Panc1 (cell line): ENCODE measurements around the gene FETUB. TPM values are rescaled to one million over a fixed set of nuclear protein-coding genes. Genes with fewer than 3 reads are reported as not detected.

Experiments
- ATAC-seq: fragments of 200-7000 bp; cut with Tn5 transposase; 2 replicates; pipeline ENCODE4 v1.9.1; 2020; ENCODE audit warnings: mild to moderate bottlenecking, moderate library complexity
- BruUV-seq: library from RNA; stranded (reverse); fragments of 400-500 nt; replicated peaks from 2 replicates; lab custom pipeline; 2021; lab: Mats Ljungman, UMichigan
- CTCF ChIA-PET: fragments of 300-600 bp; sonication (Branson Sonifier 250); formaldehyde crosslinking; loops from one replicate; lab custom pipeline; 2022; ENCODE audit warnings: antibody characterized with exemption; lab: Charles Lee
- POLR2A ChIA-PET: fragments of 300-600 bp; sonication (Branson Sonifier 250); formaldehyde crosslinking; loops from one replicate; lab custom pipeline; 2022; ENCODE audit warnings: antibody characterized with exemption; lab: Charles Lee
- DNase-seq: peaks from one replicate; pipeline ENCODE4 v3.0.0-alpha.2; 2010; ENCODE audit warnings: low read depth, low spot score
- H3K27ac ChIP-seq: 2 replicates; pipeline ENCODE4 v1.5.1; 2011; ENCODE audit warnings: mild to moderate bottlenecking, low read length, inconsistent platforms
- H3K27me3 ChIP-seq: fragments of 200-500 bp; sonication (Bioruptor generic); 2 replicates; pipeline ENCODE4 v1.6.0; 2014; ENCODE audit warnings: low read length, inconsistent platforms; ENCODE audit not compliant: control insufficient read depth, insufficient read depth
- H3K36me3 ChIP-seq: fragments of 200-500 bp; sonication (Bioruptor generic); 2 replicates; pipeline ENCODE4 v1.5.1; 2014; ENCODE audit warnings: inconsistent platforms, mild to moderate bottlenecking, low read length, moderate library complexity; ENCODE audit not compliant: control insufficient read depth, insufficient read depth
- H3K4me1 ChIP-seq: 2 replicates; pipeline ENCODE4 v1.5.1; 2011; ENCODE audit warnings: inconsistent platforms, mild to moderate bottlenecking, low read length, moderate library complexity; ENCODE audit not compliant: control insufficient read depth, insufficient read depth
- H3K4me3 ChIP-seq, 2 experiments: 2 replicates each; pipeline ENCODE4 v1.5.1; 2011 to 2012; ENCODE audit warnings: low read depth in 2 of 2, low read length in 2 of 2, mild to moderate bottlenecking in 2 of 2, inconsistent platforms in 1 of 2, moderate library complexity in 1 of 2
- H3K9me3 ChIP-seq: fragments of 200-500 bp; sonication (Bioruptor generic); 2 replicates; pipeline ENCODE4 v1.5.1; 2014; ENCODE audit warnings: low read depth, mild to moderate bottlenecking, inconsistent platforms, low read length, moderate library complexity; ENCODE audit not compliant: control insufficient read depth, insufficient read depth
- CTCF ChIP-seq: fragments of 450-650 bp; IDR thresholded peaks from 2 replicates; pipeline ENCODE4 v1.5.1; 2017; ENCODE audit warnings: mild to moderate bottlenecking
- POLR2AphosphoS5 ChIP-seq: IDR thresholded peaks from 2 replicates; pipeline ENCODE4 v1.6.1; 2012; ENCODE audit warnings: mild to moderate bottlenecking, low read depth, low read length, moderate library complexity
- SIN3A ChIP-seq: IDR thresholded peaks from 2 replicates; pipeline ENCODE4 v1.6.1; 2012; ENCODE audit warnings: low read depth, mild to moderate bottlenecking, low read length, moderate library complexity, borderline replicate concordance; ENCODE audit not compliant: insufficient read depth
- TCF7L2 ChIP-seq: IDR thresholded peaks from 2 replicates; pipeline ENCODE4 v1.6.1; 2011; ENCODE audit warnings: mild to moderate bottlenecking, low read depth, low read length, inconsistent platforms
- in situ Hi-C: cut with HindIII; loops from 2 replicates; pipeline ENCODE4 v1.10.0; 2016; ENCODE audit warnings: low sequenced_read_pairs, low pct_unique_long_range_greater_than_20kb
- intact Hi-C: fragments of 100-400 bp; cut with micrococcal nuclease; formaldehyde crosslinking; loops from one replicate; pipeline ENCODE4 v1.10.0; 2022; ENCODE audit not compliant: unreplicated experiment
- total RNA-seq: library from RNA; stranded (reverse); gene quantifications from one replicate; pipeline ENCODE4 v1.2.1, GENCODE V29; 2021; ENCODE audit not compliant: unreplicated experiment
- TF ChIP-seq, protein P1 (sequence below), 2 experiments: IDR thresholded peaks; 2 replicates each; pipeline ENCODE4 v1.6.1; 2011 to 2012; ENCODE audit warnings: low read depth in 2 of 2, control low read depth in 1 of 2, low read length in 1 of 2, mild to moderate bottlenecking in 1 of 2, moderate library complexity in 1 of 2; ENCODE audit not compliant: insufficient read depth in 1 of 2

The FETUB gene
- total RNA-seq, 1 experiment from 2014 or later, result not detected

DNA sequence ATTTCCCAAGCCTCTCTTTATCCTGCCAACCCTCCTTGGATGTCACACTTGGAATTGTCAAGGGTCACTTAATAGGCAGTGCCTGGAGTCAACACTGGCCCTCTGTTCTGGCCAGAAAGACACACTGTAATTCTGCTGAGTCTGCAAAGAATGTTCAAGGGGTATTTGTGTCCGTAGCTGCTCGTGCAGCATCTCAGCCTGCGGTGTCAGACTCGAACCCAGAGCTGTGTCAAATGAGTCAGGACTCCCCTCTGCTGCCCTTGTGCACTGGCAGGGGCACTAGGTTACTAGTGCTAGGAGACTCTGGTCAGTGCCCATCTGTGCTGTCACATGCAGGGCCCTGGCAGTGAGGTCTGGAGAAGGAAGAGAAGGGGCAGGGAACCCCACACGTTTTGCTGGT, 28.1 kb upstream of the FETUB start:
- ATAC-seq (no peak), DNase-seq (no peak)
- TF ChIP-seq CTCF, result no peak
- TF ChIP-seq TCF7L2, result no peak
- TF ChIP-seq POLR2AphosphoS5, result no peak
- no peak for TF ChIP-seq SIN3A
- TF ChIP-seq, protein P1, sequence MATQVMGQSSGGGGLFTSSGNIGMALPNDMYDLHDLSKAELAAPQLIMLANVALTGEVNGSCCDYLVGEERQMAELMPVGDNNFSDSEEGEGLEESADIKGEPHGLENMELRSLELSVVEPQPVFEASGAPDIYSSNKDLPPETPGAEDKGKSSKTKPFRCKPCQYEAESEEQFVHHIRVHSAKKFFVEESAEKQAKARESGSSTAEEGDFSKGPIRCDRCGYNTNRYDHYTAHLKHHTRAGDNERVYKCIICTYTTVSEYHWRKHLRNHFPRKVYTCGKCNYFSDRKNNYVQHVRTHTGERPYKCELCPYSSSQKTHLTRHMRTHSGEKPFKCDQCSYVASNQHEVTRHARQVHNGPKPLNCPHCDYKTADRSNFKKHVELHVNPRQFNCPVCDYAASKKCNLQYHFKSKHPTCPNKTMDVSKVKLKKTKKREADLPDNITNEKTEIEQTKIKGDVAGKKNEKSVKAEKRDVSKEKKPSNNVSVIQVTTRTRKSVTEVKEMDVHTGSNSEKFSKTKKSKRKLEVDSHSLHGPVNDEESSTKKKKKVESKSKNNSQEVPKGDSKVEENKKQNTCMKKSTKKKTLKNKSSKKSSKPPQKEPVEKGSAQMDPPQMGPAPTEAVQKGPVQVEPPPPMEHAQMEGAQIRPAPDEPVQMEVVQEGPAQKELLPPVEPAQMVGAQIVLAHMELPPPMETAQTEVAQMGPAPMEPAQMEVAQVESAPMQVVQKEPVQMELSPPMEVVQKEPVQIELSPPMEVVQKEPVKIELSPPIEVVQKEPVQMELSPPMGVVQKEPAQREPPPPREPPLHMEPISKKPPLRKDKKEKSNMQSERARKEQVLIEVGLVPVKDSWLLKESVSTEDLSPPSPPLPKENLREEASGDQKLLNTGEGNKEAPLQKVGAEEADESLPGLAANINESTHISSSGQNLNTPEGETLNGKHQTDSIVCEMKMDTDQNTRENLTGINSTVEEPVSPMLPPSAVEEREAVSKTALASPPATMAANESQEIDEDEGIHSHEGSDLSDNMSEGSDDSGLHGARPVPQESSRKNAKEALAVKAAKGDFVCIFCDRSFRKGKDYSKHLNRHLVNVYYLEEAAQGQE (IDR thresholded peaks at IDR 0.05; ENCODE audit: insufficient read depth in 1 of 2, low read depth in 2 of 2, low read length in 1 of 2), result no peak
- Histone ChIP-seq H3K4me1 (0 out of 2 replicates have a peak, but pooled peaks cover 2% of the 10 kb centered on the region), H3K27me3 (peaks cover 2% of the 10 kb centered on the region; the same call in 1 of the 2 replicates), H3K9me3 (no peaks in the 10 kb centered on the region), H3K36me3 (no peaks in the 10 kb centered on the region), H3K27ac (no peak overlapping the region), H3K4me3 (no peak overlapping the region)
- intact Hi-C loops (no loop called here), in situ Hi-C loops (no loop called here)
- no TSS peak for BruUV-seq
- ChIA-PET CTCF (interaction anchor here (1.5 kb wide), 1 partner anchor 669 kb away, joined by 5 read pairs; no protein-coding TSS in a partner anchor), POLR2A (no interaction called here)

DNA sequence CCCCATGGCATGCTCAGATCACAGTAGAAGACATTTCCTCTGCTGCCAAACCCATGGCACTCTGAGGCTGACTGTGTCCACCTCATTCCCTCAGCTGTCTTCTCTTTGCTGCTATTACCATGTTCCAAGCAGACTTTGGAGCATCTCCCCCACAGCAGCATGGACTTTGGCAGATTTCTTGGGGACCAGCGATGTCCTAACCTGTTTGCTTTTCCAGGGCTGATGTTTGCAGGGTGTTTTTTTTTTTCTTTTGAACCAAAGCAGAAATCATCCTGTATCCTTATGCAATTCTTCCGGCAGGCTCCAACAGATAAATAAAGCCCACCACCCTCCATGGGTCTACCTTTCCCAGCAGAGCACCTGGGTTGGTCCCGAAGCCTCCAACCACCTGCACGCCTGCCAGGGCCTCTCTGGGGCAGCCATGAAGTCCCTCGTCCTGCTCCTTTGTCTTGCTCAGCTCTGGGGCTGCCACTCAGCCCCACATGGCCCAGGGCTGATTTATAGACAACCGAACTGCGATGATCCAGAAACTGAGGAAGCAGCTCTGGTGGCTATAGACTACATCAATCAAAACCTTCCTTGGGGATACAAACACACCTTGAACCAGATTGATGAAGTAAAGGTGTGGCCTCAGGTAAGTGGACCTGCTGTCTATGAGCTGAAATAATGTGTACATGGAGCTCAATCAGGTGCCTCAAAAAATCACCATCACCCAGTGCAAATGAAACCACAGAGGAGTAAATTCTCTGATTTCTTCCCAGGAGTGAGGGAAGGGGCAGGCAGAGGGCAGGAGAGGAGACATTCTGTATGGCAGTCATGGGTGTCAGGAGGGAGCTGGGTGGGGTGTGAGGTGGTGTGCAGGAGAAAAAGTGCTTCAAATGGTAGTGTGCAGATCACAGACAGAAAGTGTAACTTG, 27.2 kb upstream of the FETUB start, which contains the start of gene AHSG:
Gene AHSG, plus strand, starts transcription at position 340 of the 916 bp plus-strand sequence. Its CDS starts 82 bp downstream, at position 422.
- no peak within 1 kb of the TSS for H3K4me3 ChIP-seq
- intact Hi-C loops, result no loop called here
- no TSS peak for BruUV-seq
- in situ Hi-C loops, result no loop called here
- H3K9me3 ChIP-seq, result no peaks in the 10 kb centered on the region
- no peak within 1 kb of the TSS for H3K27ac ChIP-seq
- TF ChIP-seq POLR2AphosphoS5, result no peak
- no peak for TF ChIP-seq SIN3A
- TF ChIP-seq CTCF, result no peak
- TF ChIP-seq, protein P1 (IDR thresholded peaks at IDR 0.05; ENCODE audit: insufficient read depth in 1 of 2, low read depth in 2 of 2, low read length in 1 of 2), result no peak
- TF ChIP-seq TCF7L2, result no peak
- 0 out of 2 replicates have a peak, but pooled peaks cover 6% of the 10 kb centered on the region for H3K4me1 ChIP-seq
- H3K36me3 ChIP-seq, result no peaks in the 10 kb centered on the region
- CTCF ChIA-PET, result interaction anchor here (1.1 to 1.5 kb wide), 2 partner anchors 210 to 669 kb away, joined by 5 to 7 read pairs; no protein-coding TSS in a partner anchor
- no peak for ATAC-seq
- POLR2A ChIA-PET, result no interaction called here
- DNase-seq, result no peak
- peaks cover 6% of the 10 kb centered on the region for H3K27me3 ChIP-seq
